SW 1271 (cell line): Measurements from ENCODE around the gene PFN4.
"Not testable (repeated sequence)": the region's sequence is repeated elsewhere in the genome, so short reads cannot be mapped to it uniquely, and the experiment has no call there.

ENCODE experiments used
- DNase-seq, 2 experiments: peaks; one replicate each; lab custom pipeline; 2025; lab: John Stamatoyannopoulos, UW

Gene PFN4

GRCh38 chr2:24123195-24123921 is at the start of gene PFN4, which contains the start of gene FAM228B:
PFN4 (minus strand) TSS chr2:24123334; CDS start chr2:24122535, 799 bp downstream.
FAM228B (plus strand) TSS chr2:24123469; CDS start chr2:24124362, 893 bp downstream.
- DNase-seq: peak; percentile 83 to 88

- DNase-seq: no peak
Measured at GRCh38 chr2:24169023-24169422, 45.9 kb upstream of the PFN4 start.

GRCh38 chr2:24164416-24164973 is 41.4 kb upstream of the PFN4 start:
- no peak for DNase-seq

- DNase-seq: no peak
Measured at GRCh38 chr2:24163601-24164000, 40.5 kb upstream of the PFN4 start.

- no peak for DNase-seq
Measured at GRCh38 chr2:24163186-24163585, 40.1 kb upstream of the PFN4 start.

- no peak for DNase-seq
Measured at GRCh38 chr2:24162494-24162893, 39.4 kb upstream of the PFN4 start.

- no peak for DNase-seq
Measured at GRCh38 chr2:24160761-24161160, 37.6 kb upstream of the PFN4 start.

- DNase-seq: no peak
Measured at GRCh38 chr2:24159708-24160107, 36.6 kb upstream of the PFN4 start.

GRCh38 chr2:24158131-24158530 is 35.0 kb upstream of the PFN4 start:
- DNase-seq: no peak

- no peak for DNase-seq
Measured at GRCh38 chr2:24153478-24153877, 30.3 kb upstream of the PFN4 start.

GRCh38 chr2:24152413-24153197 is 29.5 kb upstream of the PFN4 start:
- no peak for DNase-seq

- DNase-seq: no peak
Measured at GRCh38 chr2:24147364-24147763, 24.2 kb upstream of the PFN4 start.

- DNase-seq: not testable (repeated sequence)
Measured at GRCh38 chr2:24140305-24140704, 17.2 kb upstream of the PFN4 start.

GRCh38 chr2:24132543-24132942 is 9.4 kb upstream of the PFN4 start:
- DNase-seq: no peak

GRCh38 chr2:24125956-24126355 is 2.8 kb upstream of the PFN4 start:
- no peak for DNase-seq

- DNase-seq: peak; percentile 54 to 72
Measured at GRCh38 chr2:24123922-24124580, 917 bp upstream of the PFN4 start.

- DNase-seq: no peak
Measured at GRCh38 chr2:24122366-24123194, 554 bp downstream of the PFN4 start.

GRCh38 chr2:24121469-24121868 is 1.7 kb downstream of the PFN4 start:
- DNase-seq: no peak

- no peak for DNase-seq
Measured at GRCh38 chr2:24121066-24121465, 2.1 kb downstream of the PFN4 start.

- no peak for DNase-seq
Measured at GRCh38 chr2:24117902-24118301, 5.2 kb downstream of the PFN4 start.

GRCh38 chr2:24115057-24115456 is 8.1 kb downstream of the PFN4 start:
- no peak for DNase-seq
